Fibroblast of upper back skin (primary cell): Measurements from ENCODE around the gene RAI14.
"Not testable (repeated sequence)": the region's sequence is repeated elsewhere in the genome, so short reads cannot be mapped to it uniquely, and the experiment has no call there.

Source experiments
- DNase-seq: peaks from one replicate; pipeline ENCODE4 v3.0.0-alpha.2; 2013

Gene RAI14

GRCh38 chr5:34830827-34831226, 174.7 kb downstream of the RAI14 start:
- DNase-seq = not testable (repeated sequence)

- no peak for DNase-seq
Observed at GRCh38 chr5:34831303-34831702, 175.2 kb downstream of the RAI14 start.

DNA sequence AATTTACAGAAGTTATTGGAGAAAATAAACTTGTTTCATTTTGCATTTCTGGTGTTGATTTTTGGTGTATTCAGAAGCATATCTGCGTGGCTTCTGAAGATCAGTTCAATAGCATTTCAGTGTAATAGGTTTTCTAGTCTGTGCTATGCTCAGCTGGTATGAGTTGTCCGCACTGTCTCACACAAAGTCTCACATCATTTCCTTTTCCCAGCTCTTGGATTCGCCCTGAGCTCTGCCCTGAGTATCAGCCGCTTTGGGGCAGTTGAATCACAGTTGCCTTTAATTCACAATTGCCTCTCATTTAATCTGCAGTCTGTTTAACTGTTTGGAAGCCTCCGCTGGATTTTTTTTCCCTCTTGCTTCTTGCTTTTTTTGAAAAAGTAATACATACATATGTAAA, 176.4 kb downstream of the RAI14 start:
- DNase-seq = no peak

GRCh38 chr5:34833090-34833489, 177.0 kb downstream of the RAI14 start:
- no peak for DNase-seq

DNA sequence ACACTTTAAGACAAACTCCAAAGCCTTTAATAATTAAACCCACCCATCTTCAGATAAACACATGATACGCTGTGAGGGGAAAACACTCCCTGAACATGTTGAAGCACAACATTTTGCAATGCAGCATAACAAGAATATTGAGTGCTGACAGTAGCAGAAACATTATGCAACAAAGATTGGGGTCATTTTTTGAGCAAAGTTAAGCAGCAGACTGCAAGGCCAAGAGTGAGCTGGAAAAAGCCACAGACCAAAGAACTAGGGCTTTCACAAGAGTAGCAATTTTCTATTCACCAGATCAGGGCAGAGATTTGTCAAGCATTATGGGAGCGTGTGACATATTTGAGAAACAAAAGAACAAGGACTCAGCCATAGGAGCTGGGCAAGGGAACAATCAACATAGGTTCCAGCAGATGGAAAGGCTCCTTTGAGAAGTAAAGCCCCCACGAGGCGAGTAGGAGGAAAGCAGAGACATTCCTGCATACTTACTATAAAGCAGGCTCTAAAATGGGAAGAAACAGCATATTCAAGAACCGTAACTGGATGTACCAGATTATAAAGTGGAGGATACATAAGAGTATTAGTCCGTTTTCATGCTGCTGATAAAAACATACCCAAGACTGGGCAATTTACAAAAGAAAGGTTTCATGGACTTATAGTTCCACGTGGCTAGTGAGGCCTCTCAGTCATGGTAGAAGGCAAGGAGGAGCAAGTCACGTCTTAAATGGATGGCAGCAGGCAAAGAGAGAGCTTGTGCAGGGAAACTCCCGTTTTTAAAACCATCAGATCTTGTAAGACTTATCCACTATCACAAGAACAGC, 178.1 kb downstream of the RAI14 start:
- DNase-seq = no peak

DNA sequence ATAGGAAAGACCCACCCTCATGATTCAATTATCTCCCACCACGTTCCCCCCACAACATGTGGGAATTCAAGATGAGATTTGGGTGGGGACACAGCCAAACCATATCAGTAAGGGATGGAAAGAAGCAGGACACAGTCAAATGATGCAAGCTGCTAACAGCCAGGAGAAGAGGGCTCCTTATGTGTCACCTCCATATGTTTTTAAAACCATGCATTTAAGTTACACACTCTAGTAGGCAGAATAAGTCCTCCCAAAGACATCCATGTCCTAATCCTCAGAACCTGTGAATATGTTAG, 178.6 kb downstream of the RAI14 start:
- DNase-seq = no peak

DNA sequence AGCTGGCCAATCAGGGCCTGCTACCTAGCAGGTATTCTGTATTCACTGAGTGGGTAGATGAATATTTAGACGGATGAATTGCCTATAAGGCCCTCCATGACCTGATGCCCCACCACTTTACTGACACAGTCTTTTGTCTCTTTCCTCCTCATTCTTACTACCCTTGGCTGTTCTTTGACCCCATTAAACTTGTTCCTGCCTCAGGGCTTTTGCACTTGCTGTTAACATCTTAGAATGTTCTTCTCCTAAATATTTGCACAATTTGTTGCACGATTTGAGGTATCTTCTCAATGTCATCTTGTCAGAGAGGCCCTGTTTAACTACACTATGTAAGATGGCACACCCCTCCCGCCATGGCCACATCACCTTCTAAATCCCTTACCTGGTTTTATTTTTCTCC, 179.5 kb downstream of the RAI14 start:
- DNase-seq = no peak

GRCh38 chr5:34838785-34839714, 182.9 kb downstream of the RAI14 start, which contains the start of gene TTC23L:
Gene TTC23L (plus strand): TSS chr5:34839164. CDS start chr5:34840672, 1,508 bp downstream.
- peak; percentile 82 for DNase-seq

GRCh38 chr5:34841816-34842215, 185.7 kb downstream of the RAI14 start:
- DNase-seq = no peak

GRCh38 chr5:34842554-34842953, 186.4 kb downstream of the RAI14 start:
- no peak for DNase-seq

DNA sequence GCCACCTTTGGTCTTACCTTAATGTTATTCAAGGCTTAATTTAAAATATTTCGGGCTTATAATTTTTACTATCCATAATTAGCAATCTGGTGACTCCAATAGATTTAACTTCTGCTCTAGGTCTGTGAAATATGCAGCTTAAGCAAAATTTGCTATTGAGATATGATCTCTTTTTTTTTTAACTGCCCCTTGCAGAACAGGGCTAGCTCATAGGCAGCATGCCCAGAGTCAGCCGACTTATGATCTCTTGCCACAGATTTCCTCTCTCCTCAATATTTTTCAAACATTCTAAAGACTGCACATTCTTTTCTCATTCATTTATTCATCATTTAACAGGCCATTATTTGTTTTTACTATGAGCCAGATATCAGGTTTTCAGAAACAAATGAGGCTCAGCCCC, 187.4 kb downstream of the RAI14 start:
- DNase-seq = peak; percentile 24

DNA sequence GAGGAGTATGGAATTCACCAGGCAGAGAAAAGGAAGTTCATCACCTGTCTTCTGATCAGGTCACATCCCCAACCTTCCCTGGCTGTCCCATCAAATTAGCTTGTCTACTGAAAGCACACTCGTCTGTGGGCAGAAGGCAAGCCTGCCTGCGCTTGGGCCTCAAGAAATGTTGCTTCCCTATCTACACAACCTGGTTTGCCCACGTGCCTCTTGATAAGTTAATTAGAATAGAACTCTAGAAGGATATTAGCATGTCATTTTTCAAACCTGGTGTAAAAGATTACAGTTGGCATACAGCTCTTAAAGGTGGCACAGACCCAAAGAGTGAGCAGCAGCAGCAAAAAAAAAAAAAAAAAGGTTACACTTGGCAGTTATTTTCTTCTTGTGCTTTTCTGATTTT, 188.0 kb downstream of the RAI14 start:
- DNase-seq = no peak

GRCh38 chr5:34844999-34845398, 188.9 kb downstream of the RAI14 start:
- DNase-seq = no peak

DNA sequence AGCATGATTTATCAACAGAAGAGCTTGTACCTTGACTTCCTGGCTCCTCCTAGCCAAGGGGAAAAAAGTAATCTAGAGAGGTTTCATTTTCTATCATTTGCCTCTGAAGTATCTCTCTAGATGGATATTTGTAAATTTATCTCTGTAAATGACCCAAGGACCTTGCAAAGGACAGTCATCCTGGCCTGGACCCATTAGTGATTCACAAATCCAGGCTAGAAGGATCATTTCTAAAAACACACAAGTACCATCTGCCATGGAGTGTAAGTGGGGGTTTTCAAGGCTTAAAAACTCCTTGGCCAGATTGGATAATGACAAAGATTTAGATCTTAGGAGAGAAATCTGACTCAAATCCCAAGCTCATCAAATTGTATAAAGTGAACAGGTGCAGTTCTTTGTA, 190.9 kb downstream of the RAI14 start:
- no peak for DNase-seq

DNA sequence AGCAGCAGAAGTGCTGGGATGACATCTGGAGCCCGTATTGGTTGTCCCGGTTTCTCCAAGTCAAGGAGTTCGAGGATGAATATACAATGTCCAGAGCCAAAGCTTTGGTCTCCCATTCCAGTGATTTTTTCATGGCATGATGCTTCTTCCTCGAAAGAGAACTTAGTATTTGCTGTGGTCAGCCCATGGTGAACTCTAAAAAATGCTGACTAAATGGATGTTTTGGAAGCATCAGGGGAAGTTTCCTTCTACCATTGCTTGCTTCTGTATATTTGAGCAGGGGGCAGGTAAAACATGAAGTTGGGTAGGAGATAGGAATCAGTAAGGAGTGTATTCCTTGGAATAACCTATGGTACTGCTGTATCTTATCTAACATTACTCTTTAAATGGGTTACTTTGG, 191.4 kb downstream of the RAI14 start:
- DNase-seq = no peak

- DNase-seq = no peak
Observed at GRCh38 chr5:34848230-34848629, 192.1 kb downstream of the RAI14 start.

DNA sequence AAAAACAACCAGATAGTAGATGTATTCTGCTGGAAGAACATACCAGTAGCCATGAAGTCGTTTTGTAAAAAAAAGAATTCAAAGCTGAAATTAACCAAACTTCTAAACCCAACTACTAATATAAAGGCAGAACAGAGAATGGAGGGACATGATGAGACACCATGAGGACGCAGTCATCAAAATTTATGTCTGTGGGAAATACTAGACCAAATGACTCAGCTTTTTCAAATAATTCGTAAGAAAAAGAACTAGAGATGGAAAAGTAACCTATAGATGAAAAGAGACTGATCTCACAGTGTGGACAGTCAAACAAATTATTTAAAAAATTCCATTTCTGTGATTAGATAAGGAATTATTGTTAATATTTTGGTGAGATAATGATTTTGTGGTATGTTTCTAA, 193.1 kb downstream of the RAI14 start:
- DNase-seq = no peak

- no peak for DNase-seq
Observed at GRCh38 chr5:34854459-34855174, 198.5 kb downstream of the RAI14 start.

- DNase-seq = peak; percentile 28
Observed at GRCh38 chr5:34857161-34857560, 201.0 kb downstream of the RAI14 start.

DNA sequence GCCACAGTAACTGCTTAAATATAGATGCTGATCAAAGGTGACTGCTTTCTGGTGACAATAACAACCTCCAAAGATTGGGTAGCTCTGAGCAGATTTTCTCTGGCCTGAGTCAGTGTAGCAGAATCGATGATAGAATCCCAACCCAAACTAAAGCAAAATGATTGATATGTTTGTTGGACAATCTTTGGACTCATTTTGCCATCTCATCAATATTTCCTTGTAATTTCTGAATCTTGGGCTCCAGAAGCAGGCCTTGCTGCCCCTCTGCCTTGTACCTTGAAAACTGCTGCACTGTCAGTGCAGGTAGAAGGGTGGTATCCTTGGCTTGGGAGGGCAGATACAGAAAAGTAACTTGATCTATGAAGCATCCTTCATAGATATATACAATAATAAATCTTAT, 201.8 kb downstream of the RAI14 start:
- no peak for DNase-seq

DNA sequence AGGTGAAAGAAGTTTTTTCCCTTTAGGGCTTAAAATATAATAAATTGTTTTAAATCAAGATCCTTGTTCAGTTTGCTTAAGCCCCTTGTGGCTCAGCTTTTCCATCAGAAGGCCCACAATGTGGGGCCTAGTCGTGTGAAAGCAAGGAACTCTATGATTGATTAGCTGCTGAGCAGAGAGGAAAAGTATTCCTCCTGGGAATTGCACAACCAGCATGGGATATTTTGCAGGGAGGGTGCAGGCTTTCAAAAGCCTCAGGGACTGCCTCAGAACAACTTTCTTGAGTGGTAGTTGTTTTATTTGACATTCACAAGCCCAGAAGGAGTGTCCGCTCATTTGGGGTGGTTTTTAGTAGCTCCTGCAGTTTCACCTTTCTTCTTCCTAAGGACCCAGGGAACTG, 202.7 kb downstream of the RAI14 start:
- DNase-seq = peak; percentile 73

DNA sequence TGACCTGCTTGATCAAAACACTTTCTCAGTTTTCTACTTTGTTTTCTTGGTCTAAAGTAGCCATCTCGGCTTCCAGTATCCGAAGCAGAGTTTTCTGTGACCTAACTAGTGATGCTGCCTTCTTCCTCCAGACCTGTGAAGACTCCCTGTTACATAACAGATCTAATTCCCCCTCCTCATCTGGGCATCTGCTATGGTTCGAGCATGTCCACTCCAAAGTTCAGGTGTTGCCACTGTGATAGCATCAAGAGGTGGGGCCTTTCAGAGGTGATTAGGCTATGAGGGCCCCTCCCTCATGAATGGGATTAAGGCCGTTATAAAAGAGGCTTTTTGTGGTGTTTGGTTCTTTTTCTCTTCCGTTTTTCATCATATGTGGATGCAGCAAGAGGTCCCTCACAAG, 203.1 kb downstream of the RAI14 start:
- DNase-seq = no peak

- no peak for DNase-seq
Observed at GRCh38 chr5:34863946-34864345, 207.8 kb downstream of the RAI14 start.
